Keratinocyte (primary cell): ENCODE data around the gene CENPH. TPM values are rescaled to one million over a fixed set of nuclear protein-coding genes. Genes with fewer than 3 reads are reported as not detected.

Experiments
- DNase-seq: peaks from one replicate; pipeline ENCODE4 v3.0.0-alpha.2; 2011; ENCODE audit warnings: low read depth, missing footprints, low spot score
- FAIRE-seq: peaks from 2 replicates; lab custom pipeline; 2011; peaks lifted over from hg19 to GRCh38; lab: Jason Lieb, UNC
- H2AFZ ChIP-seq: 2 replicates; pipeline ENCODE4 v1.6.0; 2012; ENCODE audit warnings: low read length, control low read depth, inconsistent platforms; ENCODE audit not compliant: control insufficient read depth
- H3K27ac ChIP-seq: 2 replicates; pipeline ENCODE4 v1.5.1; 2011; ENCODE audit warnings: low read length; ENCODE audit not compliant: control insufficient read depth, insufficient read depth
- H3K27me3 ChIP-seq: 3 replicates; pipeline ENCODE4 v1.6.0; 2011; ENCODE audit warnings: low read length; ENCODE audit not compliant: control insufficient read depth, insufficient read depth; ENCODE audit errors: extremely low read depth
- H3K36me3 ChIP-seq, 2 experiments: 2 replicates in 1 of 2; 3 replicates in 1 of 2; pipeline ENCODE4 v1.5.1; 2011; ENCODE audit warnings: low read length in 2 of 2, mild to moderate bottlenecking in 1 of 2; ENCODE audit not compliant: control insufficient read depth in 2 of 2, insufficient read depth in 2 of 2; ENCODE audit errors: extremely low read depth in 1 of 2
- H3K4me1 ChIP-seq: 3 replicates; pipeline ENCODE4 v1.5.1; 2011; ENCODE audit warnings: low read length; ENCODE audit not compliant: control insufficient read depth, insufficient read depth; ENCODE audit errors: extremely low read depth
- H3K4me2 ChIP-seq: 3 replicates; pipeline ENCODE4 v1.6.0; 2011; ENCODE audit warnings: low read depth, low read length; ENCODE audit not compliant: control insufficient read depth, insufficient read depth; ENCODE audit errors: extremely low read depth
- H3K4me3 ChIP-seq, 3 experiments: fragments of 200-600 bp in 1 of 3; sonication (generic) in 1 of 3; 2 replicates in 2 of 3; 3 replicates in 1 of 3; pipeline ENCODE4 v1.5.1; 2011 to 2016; ENCODE audit warnings: low read length in 3 of 3, mild to moderate bottlenecking in 3 of 3, control low read depth in 2 of 3, inconsistent platforms in 1 of 3, low read depth in 1 of 3, mixed read lengths in 1 of 3, mixed run types in 1 of 3, moderate library complexity in 1 of 3; ENCODE audit not compliant: control insufficient read depth in 2 of 3, insufficient read depth in 2 of 3; ENCODE audit errors: extremely low read depth in 1 of 3
- H3K79me2 ChIP-seq: 2 replicates; pipeline ENCODE4 v1.6.0; 2012; ENCODE audit warnings: low read length; ENCODE audit not compliant: control insufficient read depth, insufficient read depth
- H3K9ac ChIP-seq: 3 replicates; pipeline ENCODE4 v1.6.0; 2011; ENCODE audit warnings: low read length; ENCODE audit not compliant: control insufficient read depth, insufficient read depth; ENCODE audit errors: extremely low read depth
- H3K9me1 ChIP-seq: 3 replicates; pipeline ENCODE4 v1.6.0; 2011; ENCODE audit warnings: low read length; ENCODE audit not compliant: control insufficient read depth, insufficient read depth; ENCODE audit errors: extremely low read depth
- H3K9me3 ChIP-seq: 2 replicates; pipeline ENCODE4 v1.5.1; 2012; ENCODE audit warnings: low read depth, low read length; ENCODE audit not compliant: control insufficient read depth
- H4K20me1 ChIP-seq: 3 replicates; pipeline ENCODE4 v1.6.0; 2011; ENCODE audit warnings: low read length; ENCODE audit not compliant: control insufficient read depth, insufficient read depth; ENCODE audit errors: extremely low read depth
- EZH2 ChIP-seq: IDR thresholded peaks from one replicate; pipeline ENCODE4 v1.6.1; 2012; ENCODE audit warnings: inconsistent platforms, mild to moderate bottlenecking, low read length, moderate library complexity
- dilution Hi-C: fragments of 300-500 bp; cut with MboI; formaldehyde crosslinking; loops from one replicate; pipeline ENCODE4 v1.7.0; 2020; ENCODE audit warnings: low sequenced_read_pairs; ENCODE audit not compliant: extremely low pct_ligation_motif_present
- polyA plus RNA-seq, 5 experiments: library from polyadenylated mRNA; depleted of rRNA in 3 of 5; stranded (reverse) in 3 of 5; stranded (forward) in 1 of 5; unstranded in 1 of 5; fragments of >200 nt; gene quantifications; 1 replicate in 1 of 5; 2 replicates in 3 of 5; 3 replicates in 1 of 5; pipeline versions ENCODE4 v1.2.1 to v1.2.3, GENCODE V29; 2011 to 2012; ENCODE audit warnings: missing spikeins in 2 of 5, low read depth in 1 of 5, low replicate concordance in 1 of 5
- TF ChIP-seq, protein P1 (sequence below), 3 experiments: IDR thresholded peaks in 1 of 3; conservative IDR thresholded peaks in 1 of 3; optimal IDR thresholded peaks in 1 of 3; 2 replicates in 2 of 3; 3 replicates in 1 of 3; pipeline versions ENCODE3 to v1.5.1; 2011; ENCODE audit warnings: low read length in 3 of 3, mild to moderate bottlenecking in 3 of 3, moderate library complexity in 2 of 3, control low read depth in 1 of 3, inconsistent platforms in 1 of 3; ENCODE audit not compliant: insufficient read depth in 2 of 3; ENCODE audit errors: extremely low read depth in 1 of 3

CENPH gene
- polyA plus RNA-seq, 1 donor (not counting 4 experiments of a cell fraction or from before 2014, with no cell fraction given): 13.4 TPM

DNA sequence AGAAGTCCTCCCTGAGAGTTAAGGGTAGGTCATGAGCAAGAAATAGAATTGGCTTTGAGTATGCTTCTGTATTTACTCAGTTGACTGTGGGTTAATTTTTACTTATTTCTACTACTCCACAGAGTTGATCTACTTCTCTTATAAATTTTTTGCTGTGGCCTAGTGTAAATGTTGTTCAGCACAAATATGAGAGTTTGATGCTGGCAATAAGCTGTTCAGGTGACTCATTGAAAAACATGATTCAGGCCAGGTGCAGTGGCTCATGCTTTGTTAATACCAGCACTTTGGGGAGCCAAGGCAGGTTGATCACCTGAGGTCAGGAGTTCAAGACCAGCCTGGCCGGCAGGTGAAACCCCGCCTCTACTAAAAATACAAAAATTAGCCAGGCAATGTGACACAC, 40.8 kb downstream of the CENPH start:
- no peak for DNase-seq
- H3K4me2 ChIP-seq: no peak overlapping the region
- no peak for FAIRE-seq
- peak overlapping the region; percentile 13 for H3K27ac ChIP-seq
- H3K4me3 ChIP-seq: no peak overlapping the region
- TF ChIP-seq EZH2: no peak
- TF ChIP-seq, protein P1, sequence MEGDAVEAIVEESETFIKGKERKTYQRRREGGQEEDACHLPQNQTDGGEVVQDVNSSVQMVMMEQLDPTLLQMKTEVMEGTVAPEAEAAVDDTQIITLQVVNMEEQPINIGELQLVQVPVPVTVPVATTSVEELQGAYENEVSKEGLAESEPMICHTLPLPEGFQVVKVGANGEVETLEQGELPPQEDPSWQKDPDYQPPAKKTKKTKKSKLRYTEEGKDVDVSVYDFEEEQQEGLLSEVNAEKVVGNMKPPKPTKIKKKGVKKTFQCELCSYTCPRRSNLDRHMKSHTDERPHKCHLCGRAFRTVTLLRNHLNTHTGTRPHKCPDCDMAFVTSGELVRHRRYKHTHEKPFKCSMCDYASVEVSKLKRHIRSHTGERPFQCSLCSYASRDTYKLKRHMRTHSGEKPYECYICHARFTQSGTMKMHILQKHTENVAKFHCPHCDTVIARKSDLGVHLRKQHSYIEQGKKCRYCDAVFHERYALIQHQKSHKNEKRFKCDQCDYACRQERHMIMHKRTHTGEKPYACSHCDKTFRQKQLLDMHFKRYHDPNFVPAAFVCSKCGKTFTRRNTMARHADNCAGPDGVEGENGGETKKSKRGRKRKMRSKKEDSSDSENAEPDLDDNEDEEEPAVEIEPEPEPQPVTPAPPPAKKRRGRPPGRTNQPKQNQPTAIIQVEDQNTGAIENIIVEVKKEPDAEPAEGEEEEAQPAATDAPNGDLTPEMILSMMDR (optimal IDR thresholded peaks at IDR 0.05 in 1 of 3, IDR thresholded peaks at IDR 0.05 in 1 of 3, conservative IDR thresholded peaks at IDR 0.05 in 1 of 3; ENCODE audit: extremely low read depth in 1 of 3, insufficient read depth in 2 of 3, low read length in 3 of 3): no peak
- no peaks in the 10 kb centered on the region for H4K20me1 ChIP-seq
- H3K27me3 ChIP-seq: no peaks in the 10 kb centered on the region
- dilution Hi-C loops: no loop called here
- H3K9ac ChIP-seq: no peak overlapping the region
- peaks cover 12% of the 10 kb centered on the region for H3K4me1 ChIP-seq
- H3K79me2 ChIP-seq: peaks cover 4% of the 10 kb centered on the region
- no peak overlapping the region for H2AFZ ChIP-seq
- no peaks in the 10 kb centered on the region for H3K9me3 ChIP-seq
- H3K36me3 ChIP-seq: peaks cover 0 to 3% of the 10 kb centered on the region in 2 experiments
- no peaks in the 10 kb centered on the region for H3K9me1 ChIP-seq

DNA sequence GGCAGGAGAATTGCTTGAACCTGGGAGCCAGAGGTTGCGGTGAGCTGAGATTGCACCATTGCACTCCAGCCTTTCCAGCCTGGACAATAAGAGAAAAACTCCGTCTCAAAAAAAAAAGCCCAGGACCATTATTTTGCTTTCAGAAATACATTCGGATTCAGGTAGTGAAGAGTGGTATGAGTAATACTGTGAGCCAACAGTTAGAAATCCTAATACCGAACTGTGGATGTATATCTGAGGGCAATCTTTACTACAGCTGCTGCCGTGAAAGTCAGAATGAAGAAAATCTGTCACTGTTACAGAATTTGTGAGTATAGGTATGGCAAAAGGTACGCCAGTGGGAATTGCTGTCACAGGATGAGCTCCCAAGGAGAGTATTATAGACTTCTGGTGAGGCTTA, 41.9 kb downstream of the CENPH start:
- no peaks in the 10 kb centered on the region for H4K20me1 ChIP-seq
- peaks cover 0 to 3% of the 10 kb centered on the region in 2 experiments for H3K36me3 ChIP-seq
- FAIRE-seq (no peak), DNase-seq (no peak)
- H3K9me3 ChIP-seq: no peaks in the 10 kb centered on the region
- TF ChIP-seq EZH2: no peak
- TF ChIP-seq, protein P1 (optimal IDR thresholded peaks at IDR 0.05 in 1 of 3, IDR thresholded peaks at IDR 0.05 in 1 of 3, conservative IDR thresholded peaks at IDR 0.05 in 1 of 3; ENCODE audit: extremely low read depth in 1 of 3, insufficient read depth in 2 of 3, low read length in 3 of 3): no peak
- dilution Hi-C loops: no loop called here
- no peak overlapping the region for H3K4me2 ChIP-seq
- no peak overlapping the region for H3K9ac ChIP-seq
- H3K4me3 ChIP-seq: no peak overlapping the region
- H3K4me1 ChIP-seq: peaks cover 16% of the 10 kb centered on the region
- no peak overlapping the region for H2AFZ ChIP-seq
- H3K79me2 ChIP-seq: peaks cover 14% of the 10 kb centered on the region
- peak overlapping the region; percentile 13 for H3K27ac ChIP-seq
- no peaks in the 10 kb centered on the region for H3K9me1 ChIP-seq
- H3K27me3 ChIP-seq: no peaks in the 10 kb centered on the region
